NCI-H774 (cell line): ENCODE data around the gene ATP6V1G3.
"Not testable (repeated sequence)": the region's sequence is repeated elsewhere in the genome, so short reads cannot be mapped to it uniquely, and the experiment has no call there.

ENCODE experiments used
- DNase-seq: peaks from one replicate; lab custom pipeline; 2025; lab: John Stamatoyannopoulos, UW

The ATP6V1G3 gene

GRCh38 chr1:198542632-198543031 is 2.2 kb upstream of the ATP6V1G3 start:
- DNase-seq: no peak

DNA sequence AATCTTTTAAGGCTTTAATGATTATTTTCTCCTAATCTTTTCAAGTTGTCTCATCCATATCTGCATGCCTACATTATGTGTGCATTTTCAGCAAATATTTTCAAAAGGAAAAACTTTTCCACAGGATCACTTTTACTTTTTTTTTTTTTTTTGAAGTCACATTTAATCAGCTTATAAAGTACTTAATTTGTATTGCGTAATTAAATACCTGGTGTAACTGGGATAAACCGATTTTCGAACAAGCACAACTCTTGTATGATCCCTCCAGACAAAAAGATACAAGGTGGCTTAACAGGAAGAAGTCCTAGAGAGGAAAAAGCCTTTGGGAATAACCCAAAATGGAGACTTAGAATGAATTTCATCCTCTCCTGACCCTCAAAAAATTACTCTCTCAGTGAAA is 1.3 kb upstream of the ATP6V1G3 start:
- no peak for DNase-seq

DNA sequence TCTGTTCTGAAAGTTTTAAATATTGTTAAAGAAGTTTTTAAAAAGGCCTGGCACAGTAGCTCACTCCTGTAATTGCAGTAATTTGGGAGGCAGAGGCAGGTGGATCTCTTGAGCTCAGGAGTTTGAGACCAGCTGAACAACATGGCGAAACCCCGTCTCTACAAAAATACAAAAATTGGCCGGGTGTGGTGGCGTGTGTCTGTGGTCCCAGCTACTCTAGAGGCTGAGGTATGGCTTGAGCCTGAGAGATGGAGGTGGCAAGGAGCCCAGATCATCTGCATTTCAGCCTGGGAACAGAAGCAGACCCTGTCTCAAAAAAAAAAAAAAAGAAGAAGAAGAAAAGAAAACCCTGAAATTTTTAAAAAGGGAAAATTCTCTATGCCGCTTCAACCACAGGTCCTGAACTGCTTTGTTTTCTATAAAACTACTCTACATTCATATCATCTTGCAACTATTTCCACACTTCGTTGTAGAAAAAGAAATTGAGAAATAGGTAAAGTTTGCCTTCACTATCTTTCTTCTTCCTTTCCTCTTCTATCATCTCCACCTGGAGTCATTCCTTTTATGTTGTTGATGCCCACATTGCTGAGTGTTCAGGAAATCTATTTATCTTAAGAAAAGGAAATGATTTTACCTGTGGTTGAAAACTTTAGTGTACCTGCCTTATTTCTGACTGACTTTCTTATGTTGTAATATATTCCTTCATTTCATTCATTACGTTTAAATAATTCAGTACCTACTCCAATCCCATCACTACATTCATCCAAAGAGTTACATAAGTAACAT is 1.7 kb downstream of the ATP6V1G3 start:
- DNase-seq: no peak

- no peak for DNase-seq
Observed at GRCh38 chr1:198535631-198536030, 4.8 kb downstream of the ATP6V1G3 start.

DNA sequence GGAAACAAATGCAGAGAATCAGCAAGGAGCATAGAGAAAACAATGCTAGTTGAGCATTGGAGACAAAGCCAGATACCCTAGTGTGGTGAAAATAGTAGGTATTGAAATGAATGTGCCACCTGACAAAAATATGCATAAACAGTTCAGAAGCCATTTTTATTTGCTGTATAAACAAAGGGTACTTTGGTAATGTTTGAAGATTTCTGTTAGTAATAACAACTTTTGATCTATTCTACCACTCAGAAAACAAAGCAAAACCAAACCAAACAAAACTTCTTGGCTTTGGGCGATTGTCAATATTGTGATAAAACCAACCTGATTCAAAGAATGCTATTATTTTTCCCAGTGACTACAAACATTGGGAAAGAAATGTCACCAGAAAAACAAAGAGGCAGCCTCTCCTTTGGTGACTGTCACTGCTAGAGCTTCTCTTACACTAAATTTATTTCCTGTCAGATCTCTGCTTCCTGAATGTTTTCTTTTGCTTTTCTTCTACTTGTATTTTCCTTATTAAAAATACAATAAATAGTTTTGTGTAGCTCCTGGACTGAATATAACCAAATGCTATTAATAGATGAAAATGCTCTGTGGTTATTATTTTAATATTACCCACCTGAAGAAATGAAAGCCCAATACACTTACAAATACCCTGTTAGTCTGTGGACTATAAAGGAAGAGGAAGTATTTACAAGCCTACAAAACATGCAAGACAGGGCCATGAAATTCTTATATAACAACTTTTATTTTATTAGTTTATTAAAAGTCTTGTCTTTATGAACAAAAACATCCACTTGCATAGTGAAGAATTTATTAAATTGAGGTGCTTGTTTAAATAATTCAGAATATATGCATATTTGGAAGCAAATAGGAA is 5.7 kb downstream of the ATP6V1G3 start:
- DNase-seq: peak; percentile 34

DNA sequence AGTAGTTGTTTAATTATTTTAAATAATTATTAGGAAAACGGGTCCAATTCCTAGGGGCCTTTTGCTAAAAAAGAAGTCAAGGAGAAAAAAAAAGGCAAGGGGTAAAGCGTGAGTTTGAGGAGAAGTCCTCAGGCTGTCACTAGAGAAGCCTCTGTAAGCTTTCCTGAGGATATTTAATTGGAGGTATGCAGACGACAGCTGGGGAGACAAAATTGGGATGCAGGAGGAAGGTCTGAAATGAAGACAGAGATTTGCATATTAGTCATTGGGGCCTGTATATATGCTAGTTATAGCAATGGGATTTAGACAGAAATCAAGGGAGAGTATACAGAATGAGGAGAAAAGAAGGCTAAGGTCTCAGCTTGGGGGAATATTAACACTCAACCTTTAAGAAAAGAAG is 8.6 kb downstream of the ATP6V1G3 start:
- DNase-seq: no peak

- peak; percentile 71 for DNase-seq
Observed at GRCh38 chr1:198530953-198531352, 9.5 kb downstream of the ATP6V1G3 start.

DNA sequence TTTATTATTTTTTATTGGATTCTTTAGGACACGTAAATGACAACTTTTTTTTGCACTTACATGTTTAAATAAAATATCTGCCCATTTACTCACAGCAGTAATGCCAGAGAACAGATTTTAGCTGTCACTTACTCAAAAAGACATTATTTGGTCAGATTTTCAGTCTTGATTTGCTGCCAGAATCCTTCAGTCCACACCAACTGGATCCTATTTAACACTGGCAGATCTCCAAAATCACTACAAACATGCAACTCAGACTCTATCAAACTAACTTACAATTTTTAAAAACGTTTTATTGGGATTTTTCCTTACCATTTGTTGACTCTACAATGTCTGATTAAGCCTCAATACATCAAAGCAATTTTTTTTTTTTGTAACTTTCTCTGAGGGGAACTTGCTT is 11.1 kb downstream of the ATP6V1G3 start:
- no peak for DNase-seq

DNA sequence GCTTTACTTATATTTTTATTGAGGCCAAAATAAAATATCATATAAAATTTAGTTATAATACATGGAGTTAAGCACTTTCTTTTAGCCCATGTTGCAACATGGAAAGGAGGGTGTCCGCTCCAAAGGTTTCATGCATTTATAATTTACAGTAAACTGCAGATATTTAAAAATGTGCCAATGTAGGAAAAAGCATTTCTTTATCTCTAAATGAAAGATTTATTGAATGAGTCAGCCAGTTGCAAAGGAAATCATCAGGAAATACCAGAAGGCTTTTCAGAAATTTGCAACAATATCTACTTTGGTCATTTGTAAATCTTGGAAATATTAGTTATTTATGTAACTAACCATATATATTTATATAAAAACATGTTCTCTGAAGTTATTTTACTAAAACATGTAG is 12.1 kb downstream of the ATP6V1G3 start:
- DNase-seq: no peak

DNA sequence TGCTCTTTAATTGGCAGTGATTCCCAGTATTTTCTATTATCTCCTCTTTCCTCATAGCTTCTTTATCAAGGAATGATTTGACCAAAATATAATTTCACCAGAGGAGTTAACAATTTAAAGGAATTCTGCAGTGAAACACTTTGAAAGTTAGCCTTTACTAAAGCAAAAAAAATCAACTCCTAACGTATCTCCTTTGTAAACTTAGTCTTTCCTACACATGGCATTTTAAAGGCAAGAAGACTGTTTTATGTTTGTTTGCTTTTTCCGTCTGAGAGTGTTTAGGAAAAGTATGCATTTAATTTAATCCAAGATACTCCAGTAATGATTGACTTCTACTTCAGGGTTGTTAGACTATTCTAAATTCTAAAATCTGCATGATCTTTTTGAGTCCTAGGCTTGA is 15.9 kb downstream of the ATP6V1G3 start:
- no peak for DNase-seq

DNA sequence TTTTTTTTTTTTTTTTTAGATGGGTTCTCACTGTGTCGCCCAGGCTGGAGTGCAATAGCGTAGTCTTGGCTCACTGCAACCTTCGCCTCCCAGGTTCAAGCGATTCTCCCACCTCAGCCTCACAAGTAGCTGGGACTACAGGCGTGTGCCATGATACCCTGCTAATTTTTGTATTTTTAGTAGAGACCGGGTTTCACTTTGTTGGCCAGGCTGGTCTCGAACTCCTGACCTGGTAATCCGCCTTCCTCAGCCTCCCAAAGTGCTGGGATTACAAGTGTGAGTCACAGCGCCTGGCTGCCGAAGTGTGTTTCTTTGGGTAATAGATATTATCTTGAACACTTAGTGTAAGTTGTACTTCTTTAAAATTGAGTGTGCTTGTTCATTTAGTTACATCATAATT is 16.4 kb downstream of the ATP6V1G3 start:
- DNase-seq: not testable (repeated sequence)

- no peak for DNase-seq
Observed at GRCh38 chr1:198523182-198523950, 17.1 kb downstream of the ATP6V1G3 start.

DNA sequence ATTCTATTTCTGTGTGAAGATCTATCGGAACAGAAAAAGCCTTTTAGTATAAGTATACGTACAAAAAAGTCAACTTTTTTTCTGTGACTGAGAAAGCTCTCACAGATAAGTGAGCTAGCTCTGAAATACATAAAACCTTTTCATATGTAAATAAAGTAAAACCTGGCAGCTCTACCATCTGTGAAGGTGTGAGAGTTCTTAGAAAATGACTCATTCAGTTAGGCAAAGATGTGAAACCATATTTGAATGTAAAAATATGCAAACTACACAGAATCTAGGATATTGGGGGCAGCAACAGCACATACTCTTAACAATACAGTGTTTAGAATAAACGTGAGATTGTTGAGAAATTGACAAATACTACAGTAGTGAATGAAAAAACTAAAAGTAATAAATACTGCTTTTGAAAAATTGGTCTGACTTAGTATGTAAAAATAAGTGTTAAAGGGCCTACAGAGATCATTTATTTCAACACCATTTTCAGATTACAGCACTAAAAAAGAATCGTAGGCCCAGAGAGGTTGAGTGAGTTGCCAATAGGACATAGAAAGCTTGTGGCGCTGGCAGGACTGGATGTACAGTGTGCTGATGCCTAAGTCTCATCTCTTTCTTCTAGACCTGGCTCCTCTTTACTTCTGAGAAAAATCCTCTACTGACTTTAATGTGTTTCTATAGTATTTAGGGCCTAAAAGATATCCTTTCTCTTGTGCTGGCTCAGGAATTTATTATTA is 19.8 kb downstream of the ATP6V1G3 start:
- no peak for DNase-seq

GRCh38 chr1:198519639-198520501 is 20.6 kb downstream of the ATP6V1G3 start:
- no peak for DNase-seq

- DNase-seq: no peak
Observed at GRCh38 chr1:198517623-198518199, 22.8 kb downstream of the ATP6V1G3 start.

GRCh38 chr1:198500096-198500495 is 40.4 kb downstream of the ATP6V1G3 start:
- DNase-seq: no peak

DNA sequence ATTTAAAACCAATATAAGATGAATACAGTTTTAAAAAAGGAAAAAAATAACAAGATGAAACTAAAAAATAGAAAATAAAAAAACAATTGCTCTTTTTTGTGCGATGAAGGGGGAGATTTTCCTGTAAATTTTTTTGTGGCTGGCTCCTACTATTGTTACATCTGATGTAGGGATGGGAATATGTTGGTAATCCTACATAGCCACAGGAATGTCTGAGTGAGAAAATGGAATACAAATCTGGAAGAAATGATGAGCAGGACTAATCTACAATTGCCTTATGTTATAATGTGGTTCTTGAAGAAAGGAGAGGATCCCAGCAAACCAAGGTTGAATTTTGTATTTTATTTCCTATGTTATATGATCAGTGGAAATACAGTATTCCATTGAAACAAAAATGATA is 40.9 kb downstream of the ATP6V1G3 start:
- no peak for DNase-seq

GRCh38 chr1:198498881-198499280 is 41.6 kb downstream of the ATP6V1G3 start:
- no peak for DNase-seq

GRCh38 chr1:198498103-198498385 is 42.4 kb downstream of the ATP6V1G3 start:
- DNase-seq: no peak

DNA sequence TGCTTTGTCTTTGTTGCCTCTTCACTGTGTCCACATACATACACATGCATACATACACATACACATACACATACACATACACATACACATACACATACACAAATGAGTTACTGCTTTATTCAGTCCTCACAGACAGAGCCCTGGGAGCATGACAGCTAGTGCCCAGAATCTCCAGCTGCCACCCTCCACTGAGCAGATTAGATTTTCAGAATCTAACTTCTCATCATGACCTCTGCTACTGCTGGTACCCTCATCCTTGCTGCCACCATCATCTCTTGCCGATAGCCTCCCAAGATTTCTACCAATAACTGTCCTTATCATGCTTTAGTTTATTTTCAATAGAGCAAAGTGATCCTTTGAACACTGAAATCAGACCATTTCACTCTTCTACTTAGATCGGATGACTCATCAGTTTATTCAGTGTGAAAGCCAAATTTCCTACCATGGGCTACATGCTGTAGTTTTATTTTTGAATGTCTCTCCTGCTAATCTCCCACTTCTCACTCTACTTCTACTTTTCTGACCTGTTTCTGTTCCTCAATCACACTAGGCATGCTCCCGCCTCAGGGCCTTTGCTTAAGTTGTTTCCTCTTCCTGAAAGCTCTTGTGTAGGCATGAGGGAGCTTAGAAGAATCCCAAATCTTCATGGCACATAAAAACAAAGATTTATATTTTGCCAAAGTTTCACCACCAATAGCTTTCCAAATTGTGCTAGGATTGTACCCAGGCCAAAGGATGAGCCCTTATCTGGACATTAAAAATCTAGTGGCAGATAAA is 43.0 kb downstream of the ATP6V1G3 start:
- no peak for DNase-seq
